22Rv1 (cell line): ENCODE measurements around the gene LPO.

ENCODE experiments used
- CTCF ChIP-seq: fragments of 450-650 bp; IDR thresholded peaks from 2 replicates; pipeline ENCODE4 v1.5.1; 2017; ENCODE audit warnings: mild to moderate bottlenecking
- ZFX ChIP-seq: fragments of 450-650 bp; IDR thresholded peaks from 2 replicates; pipeline ENCODE4 v1.6.1; 2017; ENCODE audit warnings: antibody characterized with exemption, borderline replicate concordance

GRCh38 chr17:58232707-58233156 is 5.7 kb upstream of the LPO start:
- no peak for TF ChIP-seq CTCF
- TF ChIP-seq ZFX: no peak
